Esophagus muscularis mucosa (tissue), 4 donors: ENCODE measurements around the gene GALNT18. TPM values are rescaled to one million over a fixed set of nuclear protein-coding genes. Genes with fewer than 3 reads are reported as not detected.

ENCODE experiments used
- DNase-seq: peaks from one replicate; pipeline ENCODE4 v3.0.0-alpha.2; 2017; ENCODE audit errors: extremely low spot score
- H3K27ac ChIP-seq, 4 donors: fragments of 200-600 bp; sonication (generic); replicated peaks in 1 of 4; 1 replicate in 3 of 4; 2 replicates in 1 of 4; pipeline ENCODE4 v1.5.1; 2016 to 2019; ENCODE audit warnings: mild to moderate bottlenecking in 1 of 4
- H3K27me3 ChIP-seq, 4 donors: fragments of 200-600 bp; sonication (generic); one replicate each; pipeline versions ENCODE4 v1.5.1 to v1.6.0; 2016 to 2019
- H3K36me3 ChIP-seq, 4 donors: fragments of 200-600 bp; sonication (generic); one replicate each; pipeline ENCODE4 v1.5.1; 2016 to 2019
- H3K4me1 ChIP-seq, 4 donors: fragments of 200-600 bp; sonication (generic); one replicate each; pipeline ENCODE4 v1.5.1; 2016 to 2019
- H3K4me3 ChIP-seq, 4 donors: fragments of 200-600 bp; sonication (generic); 1 replicate in 2 of 4; 2 replicates in 2 of 4; pipeline ENCODE4 v1.5.1; 2016 to 2019; ENCODE audit warnings: mild to moderate bottlenecking in 4 of 4, moderate library complexity in 1 of 4
- H3K9me3 ChIP-seq, 4 donors: fragments of 200-600 bp; sonication (generic); 1 replicate in 3 of 4; 2 replicates in 1 of 4; pipeline ENCODE4 v1.5.1; 2016 to 2019
- EP300 ChIP-seq: sonication (generic); formaldehyde crosslinking; IDR thresholded peaks from one replicate; pipeline ENCODE4 v1.6.1; 2017; ENCODE audit warnings: antibody characterized with exemption
- POLR2A ChIP-seq: fragments of 450-650 bp; IDR thresholded peaks from one replicate; pipeline ENCODE4 v1.6.1; 2017; ENCODE audit warnings: antibody characterized with exemption, moderate library complexity, mild to moderate bottlenecking, low read depth
- POLR2AphosphoS5 ChIP-seq, 2 donors: sonication (generic); formaldehyde crosslinking; IDR thresholded peaks; one replicate each; pipeline ENCODE4 v1.6.1; 2017; ENCODE audit warnings: antibody characterized with exemption in 2 of 2
- WGBS: methylation state at CpG from one replicate; pipeline ENCODE4 v1.1.5; 2018; 5-methylcytosine and 5-hydroxymethylcytosine counted together
- intact Hi-C: fragments of 100-400 bp; cut with DNase I; formaldehyde crosslinking; loops from one replicate; pipeline ENCODE4 v1.15.1; 2023
- total RNA-seq, 4 donors: library from RNA; depleted of rRNA; stranded (reverse); fragments of >200 nt; gene quantifications; one replicate each; pipeline versions ENCODE4 v1.1.0 to v1.2.1, GENCODE V29; 2016
- TF ChIP-seq, protein P1 (sequence below), 3 experiments: fragments of 200-600 bp in 2 of 3; fragments of 450-650 bp in 1 of 3; sonication (generic) in 2 of 3; IDR thresholded peaks; one replicate each; pipeline ENCODE4 v1.5.1; 2017 to 2019; ENCODE audit warnings: antibody characterized with exemption in 3 of 3, mild to moderate bottlenecking in 2 of 3, moderate library complexity in 1 of 3

Gene GALNT18
- total RNA-seq, 4 donors from 2014 or later: 29.1 to 67.0 (median 49.3) TPM

DNA sequence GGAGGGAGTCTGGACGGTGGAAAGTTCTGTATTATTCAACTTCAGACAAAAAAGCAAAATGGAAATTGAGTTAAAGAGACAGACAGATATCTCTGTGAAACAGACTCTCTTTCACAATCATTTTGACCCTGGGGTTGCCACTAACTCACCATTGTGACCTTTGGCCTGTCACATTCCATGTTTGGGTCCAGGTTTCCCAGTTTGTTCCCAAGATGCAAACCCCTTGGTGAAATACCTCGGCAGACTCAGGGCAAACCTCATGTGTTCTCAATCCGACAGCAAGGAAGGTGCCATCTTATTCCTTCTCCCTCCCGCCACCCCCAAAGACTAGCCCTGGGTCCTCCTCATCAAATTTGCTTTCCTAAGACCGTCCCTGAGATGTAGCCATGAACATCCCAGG lies 41.8 kb downstream of the GALNT18 start:
- Histone ChIP-seq H3K4me3 (no peak overlapping the region), H3K27me3 (no peaks in the 10 kb centered on the region), H3K4me1 (peaks cover 63 to 93% (median 80%) of the 10 kb centered on the region in 4 donors), H3K27ac (peak overlapping the region in 2 of 4 donors; percentile 11 to 14), H3K9me3 (no peaks in the 10 kb centered on the region), H3K36me3 (no peaks in the 10 kb centered on the region)
- intact Hi-C loops: no loop called here
- WGBS: 98% methylated on average over 4 of the region's 5 CpGs
- TF ChIP-seq POLR2A (no peak), EP300 (no peak), POLR2AphosphoS5 (IDR thresholded peaks at IDR 0.05) (no peak)
- TF ChIP-seq, protein P1, sequence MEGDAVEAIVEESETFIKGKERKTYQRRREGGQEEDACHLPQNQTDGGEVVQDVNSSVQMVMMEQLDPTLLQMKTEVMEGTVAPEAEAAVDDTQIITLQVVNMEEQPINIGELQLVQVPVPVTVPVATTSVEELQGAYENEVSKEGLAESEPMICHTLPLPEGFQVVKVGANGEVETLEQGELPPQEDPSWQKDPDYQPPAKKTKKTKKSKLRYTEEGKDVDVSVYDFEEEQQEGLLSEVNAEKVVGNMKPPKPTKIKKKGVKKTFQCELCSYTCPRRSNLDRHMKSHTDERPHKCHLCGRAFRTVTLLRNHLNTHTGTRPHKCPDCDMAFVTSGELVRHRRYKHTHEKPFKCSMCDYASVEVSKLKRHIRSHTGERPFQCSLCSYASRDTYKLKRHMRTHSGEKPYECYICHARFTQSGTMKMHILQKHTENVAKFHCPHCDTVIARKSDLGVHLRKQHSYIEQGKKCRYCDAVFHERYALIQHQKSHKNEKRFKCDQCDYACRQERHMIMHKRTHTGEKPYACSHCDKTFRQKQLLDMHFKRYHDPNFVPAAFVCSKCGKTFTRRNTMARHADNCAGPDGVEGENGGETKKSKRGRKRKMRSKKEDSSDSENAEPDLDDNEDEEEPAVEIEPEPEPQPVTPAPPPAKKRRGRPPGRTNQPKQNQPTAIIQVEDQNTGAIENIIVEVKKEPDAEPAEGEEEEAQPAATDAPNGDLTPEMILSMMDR (IDR thresholded peaks at IDR 0.05): no peak
- DNase-seq: no peak

DNA sequence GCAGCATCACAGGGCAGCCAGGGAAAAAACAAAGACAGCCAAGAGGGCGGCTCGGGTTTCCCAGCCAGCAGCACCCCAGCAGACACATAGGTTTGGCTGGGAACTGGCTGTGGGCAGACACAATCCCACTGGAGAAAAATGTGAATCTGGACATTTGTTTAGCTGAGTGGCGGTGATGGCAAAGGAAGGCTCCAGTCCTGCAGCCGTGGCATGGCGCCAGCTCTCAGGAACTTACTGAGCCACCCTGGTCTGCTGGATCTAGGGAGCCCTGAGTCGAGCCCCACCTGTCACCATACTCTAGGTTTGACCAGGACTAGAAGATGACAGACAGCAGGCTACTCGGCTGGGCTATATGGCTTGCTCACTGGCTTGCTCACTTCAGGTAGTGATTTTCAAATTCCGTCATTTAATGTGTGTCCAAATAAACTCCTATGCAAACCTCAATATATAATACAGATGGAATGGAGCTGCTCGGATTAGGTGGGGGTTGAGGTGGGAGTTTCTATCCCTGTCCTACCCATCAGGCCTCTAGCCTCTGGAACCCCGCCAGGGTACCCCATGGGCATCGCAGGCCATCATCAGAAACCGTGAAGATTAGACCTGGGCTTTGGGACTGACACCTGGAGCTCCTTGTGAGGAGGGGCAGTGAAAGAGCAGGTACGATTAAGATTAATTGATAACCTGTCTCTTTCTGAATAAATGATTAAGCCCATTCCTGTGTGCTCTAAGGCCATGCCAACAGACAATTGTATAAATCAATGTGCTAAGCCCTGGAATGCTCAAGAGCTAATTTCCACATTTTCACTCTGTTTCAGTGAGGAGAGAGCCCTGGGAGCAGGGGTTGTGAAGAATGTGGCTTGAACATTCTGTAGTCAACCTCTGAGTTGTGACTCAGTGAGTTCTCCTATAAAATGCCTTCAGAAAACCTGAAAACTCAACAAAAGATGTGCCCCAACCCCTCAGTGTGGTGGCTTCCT lies 42.5 kb downstream of the GALNT18 start:
- H3K4me1 ChIP-seq: peaks cover 65 to 94% (median 77%) of the 10 kb centered on the region in 4 donors
- H3K27ac ChIP-seq: peak overlapping the region in 3 of 4 donors; percentile 12 to 28 (median 14)

DNA sequence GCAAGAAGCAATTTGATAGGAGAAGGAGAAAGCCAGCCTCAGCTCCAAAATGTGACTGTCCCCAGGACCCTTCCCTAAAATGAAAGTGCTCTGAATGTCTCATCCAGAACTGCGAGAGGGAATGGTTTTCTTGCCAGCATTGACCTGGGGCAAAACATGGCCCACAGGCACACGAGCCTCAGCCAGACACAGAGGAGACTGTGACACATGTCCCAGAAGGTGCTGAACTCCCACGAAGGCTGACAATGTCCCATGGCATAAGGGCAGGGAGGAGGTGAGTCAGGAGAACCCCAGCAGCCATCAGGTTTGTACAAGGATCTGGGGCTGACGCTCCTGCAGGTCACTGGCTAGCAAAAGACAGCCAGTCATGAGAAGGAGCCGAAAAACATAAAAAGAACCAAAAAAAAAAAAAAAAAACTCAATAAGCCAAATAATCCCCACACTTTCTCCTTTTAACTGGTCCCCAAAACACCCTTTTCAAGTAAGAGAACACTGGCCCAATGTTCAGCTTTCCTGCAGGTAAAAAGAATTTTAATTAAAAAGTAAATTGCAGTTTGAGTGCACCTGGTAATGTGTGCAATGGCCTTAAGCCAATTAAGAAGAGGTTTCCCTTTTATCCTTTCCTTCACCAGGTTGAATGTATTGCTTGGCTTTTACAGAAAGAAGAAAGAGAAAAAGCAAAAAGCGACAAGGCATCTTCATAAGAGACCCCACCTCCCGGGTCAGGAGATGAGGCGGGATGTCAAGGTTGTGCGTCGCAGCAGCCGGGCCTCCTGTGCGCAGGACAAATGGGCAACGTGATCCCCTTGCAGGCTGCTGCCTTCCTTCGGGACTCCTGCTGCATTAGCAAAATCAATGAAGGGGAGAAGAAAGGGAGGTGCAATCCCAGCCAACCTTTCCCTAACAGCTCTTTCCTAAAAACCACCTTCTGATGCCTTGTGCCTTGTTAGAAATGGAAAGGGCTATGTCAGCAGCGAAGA lies 43.6 kb downstream of the GALNT18 start:
- TF ChIP-seq POLR2AphosphoS5 (IDR thresholded peaks at IDR 0.05): no peak
- TF ChIP-seq, protein P1 (IDR thresholded peaks at IDR 0.05): no peak
- no peak for TF ChIP-seq EP300
- Histone ChIP-seq H3K4me3 (no peak overlapping the region), H3K4me1 (peaks cover 57 to 93% (median 75%) of the 10 kb centered on the region in 4 donors), H3K27me3 (no peaks in the 10 kb centered on the region), H3K27ac (peak overlapping the region in 2 of 4 donors; percentile 12 to 30), H3K36me3 (no peaks in the 10 kb centered on the region), H3K9me3 (no peaks in the 10 kb centered on the region)
- 79% methylated on average over 15 of the region's 15 CpGs for WGBS
- intact Hi-C loops: no loop called here
- DNase-seq: no peak

More for the DNA sequence above, 42.5 kb downstream of the GALNT18 start:
- Histone ChIP-seq H3K4me3 (no peak overlapping the region), H3K36me3 (no peaks in the 10 kb centered on the region), H3K9me3 (no peaks in the 10 kb centered on the region), H3K27me3 (no peaks in the 10 kb centered on the region)
- intact Hi-C loops: no loop called here
- no peak for TF ChIP-seq EP300
- TF ChIP-seq, protein P1 (IDR thresholded peaks at IDR 0.05): no peak
- TF ChIP-seq POLR2AphosphoS5 (IDR thresholded peaks at IDR 0.05): no peak
- no peak for TF ChIP-seq POLR2A
- WGBS: 80% methylated on average over 9 of the region's 13 CpGs
- DNase-seq: no peak

DNA sequence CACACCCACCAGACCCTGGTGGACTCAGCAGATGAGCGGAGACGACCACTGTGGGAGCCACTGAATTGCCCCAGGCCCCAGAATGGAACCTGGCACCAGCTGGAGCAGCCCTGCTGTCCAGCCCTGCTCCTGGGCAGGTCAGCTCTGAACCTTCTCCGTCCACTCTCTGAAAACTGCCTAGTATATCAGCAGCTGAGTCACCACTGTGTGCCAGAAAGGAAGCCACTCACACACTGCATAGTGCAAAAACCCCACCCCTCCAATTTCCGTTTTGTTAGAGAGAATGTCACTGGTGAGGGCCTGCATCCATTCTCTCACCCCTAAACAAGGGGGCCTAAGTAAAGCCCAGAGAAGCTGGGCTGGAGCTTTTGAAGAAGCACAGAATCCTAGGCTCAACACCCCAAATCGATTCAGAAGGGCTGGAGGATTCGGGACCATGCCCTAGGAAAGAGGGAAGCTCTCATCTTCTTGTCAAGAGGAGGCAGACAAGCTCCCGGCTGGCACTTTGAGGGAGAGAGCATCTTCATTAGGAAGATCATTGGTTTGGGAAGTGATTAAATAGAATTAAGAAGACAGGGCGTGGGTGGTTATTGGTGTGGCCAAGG lies 44.5 kb downstream of the GALNT18 start:
- Histone ChIP-seq H3K4me1 (peaks cover 48 to 93% (median 71%) of the 10 kb centered on the region in 4 donors), H3K9me3 (no peaks in the 10 kb centered on the region), H3K36me3 (no peaks in the 10 kb centered on the region), H3K27ac (peak overlapping the region in 1 of 4 donors; percentile 30), H3K27me3 (no peaks in the 10 kb centered on the region), H3K4me3 (no peak overlapping the region)
- TF ChIP-seq, protein P1 (IDR thresholded peaks at IDR 0.05): no peak
- TF ChIP-seq POLR2AphosphoS5 (IDR thresholded peaks at IDR 0.05) (peak in 1 of 2 donors; percentile 12), POLR2A (no peak)
- intact Hi-C loops: no loop called here
- WGBS: 81% methylated on average over 8 of the region's 8 CpGs
- DNase-seq: no peak
